IMR-90 (cell line): ENCODE results near the gene USP5. TPM values are rescaled to one million over a fixed set of nuclear protein-coding genes. Genes with fewer than 3 reads are reported as not detected.

Experiments used
- ATAC-seq: fragments of 200-7000 bp; cut with Tn5 transposase; 2 replicates; pipeline ENCODE4 v1.9.1; 2020; ENCODE audit warnings: low read depth, mild to moderate bottlenecking, moderate library complexity
- BruUV-seq: library from RNA; stranded (reverse); fragments of 400-500 nt; replicated peaks from 2 replicates; lab custom pipeline; 2021; lab: Mats Ljungman, UMichigan
- CTCF ChIA-PET: fragments of 300-600 bp; formaldehyde crosslinking; extraction: SDS; loops from one replicate; lab custom pipeline; 2021; ENCODE audit warnings: antibody characterized with exemption; lab: Yijun Ruan, JAX
- POLR2A ChIA-PET: fragments of 300-600 bp; sonication (Branson Sonifier 250); formaldehyde crosslinking; loops from one replicate; lab custom pipeline; 2022; ENCODE audit warnings: antibody characterized with exemption; ENCODE audit not compliant: unreplicated experiment; lab: Charles Lee
- DNase-seq: peaks from one replicate; pipeline ENCODE4 v3.0.0; 2013
- H2AFZ ChIP-seq: replicated peaks from 2 replicates; pipeline ENCODE3; 2013; ENCODE audit warnings: low read length, mild to moderate bottlenecking; ENCODE audit not compliant: poor library complexity
- H2AK5ac ChIP-seq: 2 replicates; pipeline ENCODE4 v1.6.1; 2013; ENCODE audit warnings: low read depth, low read length, inconsistent platforms
- H2AK9ac ChIP-seq: replicated peaks from 2 replicates; pipeline ENCODE3; 2013; ENCODE audit warnings: mild to moderate bottlenecking, low read depth, low read length, moderate library complexity; ENCODE audit not compliant: poor library complexity
- H2BK120ac ChIP-seq: 2 replicates; pipeline ENCODE4 v1.6.1; 2013; ENCODE audit warnings: low read depth, low read length, inconsistent platforms
- H2BK15ac ChIP-seq: 3 replicates; pipeline ENCODE4 v1.6.1; 2013; ENCODE audit warnings: low read depth, low read length, inconsistent platforms
- H2BK20ac ChIP-seq: 2 replicates; pipeline ENCODE4 v1.6.1; 2013; ENCODE audit warnings: low read depth, mild to moderate bottlenecking, inconsistent platforms, low read length, moderate library complexity
- H2BK5ac ChIP-seq: 2 replicates; pipeline ENCODE4 v1.6.1; 2013; ENCODE audit warnings: mild to moderate bottlenecking, low read depth, low read length, inconsistent platforms; ENCODE audit not compliant: poor library complexity, severe bottlenecking
- H3K14ac ChIP-seq: replicated peaks from 2 replicates; pipeline ENCODE4 v1.6.1; 2013; ENCODE audit warnings: low read depth, low read length, inconsistent platforms
- H3K18ac ChIP-seq: 2 replicates; pipeline ENCODE4 v1.6.1; 2013; ENCODE audit warnings: low read depth, low read length, control low read depth
- H3K23ac ChIP-seq: 2 replicates; pipeline ENCODE4 v1.6.1; 2013; ENCODE audit warnings: low read depth, low read length, inconsistent platforms
- H3K27ac ChIP-seq: 2 replicates; pipeline ENCODE4 v1.5.1; 2013; ENCODE audit warnings: mild to moderate bottlenecking, control low read depth, low read length; ENCODE audit not compliant: insufficient read depth
- H3K27me3 ChIP-seq: 2 replicates; pipeline ENCODE4 v1.6.1; 2013; ENCODE audit warnings: low read length; ENCODE audit not compliant: control insufficient read depth, insufficient read depth
- H3K36me3 ChIP-seq: 2 replicates; pipeline ENCODE4 v1.6.1; 2013; ENCODE audit warnings: low read length, mixed read lengths; ENCODE audit not compliant: control insufficient read depth, insufficient read depth
- H3K4ac ChIP-seq: 2 replicates; pipeline ENCODE4 v1.6.1; 2013; ENCODE audit warnings: low read depth, low read length, inconsistent platforms
- H3K4me1 ChIP-seq: 2 replicates; pipeline ENCODE4 v1.6.1; 2013; ENCODE audit warnings: low read length, mixed read lengths; ENCODE audit not compliant: control insufficient read depth, insufficient read depth
- H3K4me2 ChIP-seq: 2 replicates; pipeline ENCODE4 v1.6.1; 2013; ENCODE audit warnings: low read depth, mild to moderate bottlenecking, control low read depth, low read length, moderate library complexity
- H3K4me3 ChIP-seq: 2 replicates; pipeline ENCODE4 v1.5.1; 2013; ENCODE audit warnings: low read depth, mild to moderate bottlenecking, control low read depth, low read length, moderate library complexity; ENCODE audit not compliant: insufficient read depth
- H3K56ac ChIP-seq: 2 replicates; pipeline ENCODE4 v1.6.1; 2013; ENCODE audit warnings: low read length, inconsistent platforms; ENCODE audit not compliant: insufficient read depth; ENCODE audit errors: extremely low read depth
- H3K79me1 ChIP-seq, 2 experiments: 2 replicates each; pipeline ENCODE4 v1.6.1; 2013; ENCODE audit warnings: low read length in 2 of 2, inconsistent platforms in 1 of 2, low read depth in 1 of 2
- H3K9ac ChIP-seq: 2 replicates; pipeline ENCODE4 v1.6.1; 2013; ENCODE audit warnings: low read depth, low read length, control low read depth
- H3K9me1 ChIP-seq: 2 replicates; pipeline ENCODE4 v1.6.1; 2013; ENCODE audit warnings: low read length, inconsistent platforms; ENCODE audit not compliant: insufficient read depth
- H3K9me3 ChIP-seq: 2 replicates; pipeline ENCODE4 v1.6.1; 2013; ENCODE audit warnings: low read length; ENCODE audit not compliant: control insufficient read depth, insufficient read depth
- H4K20me1 ChIP-seq: 2 replicates; pipeline ENCODE4 v1.6.1; 2013; ENCODE audit warnings: low read length, inconsistent platforms; ENCODE audit not compliant: insufficient read depth
- H4K5ac ChIP-seq: 2 replicates; pipeline ENCODE4 v1.6.1; 2013; ENCODE audit warnings: mild to moderate bottlenecking, low read depth, low read length, control low read depth
- H4K8ac ChIP-seq, 2 experiments: 2 replicates each; pipeline ENCODE4 v1.6.1; 2013; ENCODE audit warnings: low read depth in 2 of 2, low read length in 2 of 2, control low read depth in 1 of 2, inconsistent platforms in 1 of 2
- H4K91ac ChIP-seq: 2 replicates; pipeline ENCODE4 v1.6.1; 2013; ENCODE audit warnings: low read depth, low read length, inconsistent platforms; ENCODE audit not compliant: insufficient read depth
- BHLHE40 ChIP-seq: fragments of 150-350 bp; IDR thresholded peaks from 2 replicates; pipeline ENCODE4 v1.6.1; 2016; ENCODE audit warnings: mild to moderate bottlenecking, low read depth, low read length
- CEBPB ChIP-seq: IDR thresholded peaks from 2 replicates; pipeline ENCODE4 v1.6.1; 2012; ENCODE audit warnings: low read depth, low read length, improper control_type of control experiment
- CHD1 ChIP-seq: IDR thresholded peaks from 2 replicates; pipeline ENCODE4 v1.6.1; 2012; ENCODE audit warnings: low read depth, low read length, improper control_type of control experiment
- CTCF ChIP-seq: conservative IDR thresholded peaks from 2 replicates; pipeline ENCODE4 v1.5.1; 2012; ENCODE audit warnings: mild to moderate bottlenecking, low read depth, low read length, improper control_type of control experiment
- ELK1 ChIP-seq: fragments of 150-350 bp; IDR thresholded peaks from 2 replicates; pipeline ENCODE4 v1.6.1; 2016; ENCODE audit warnings: low read depth, mild to moderate bottlenecking, low read length, moderate library complexity, borderline replicate concordance
- FOS ChIP-seq: fragments of 150-350 bp; IDR thresholded peaks from 2 replicates; pipeline ENCODE4 v1.6.1; 2016; ENCODE audit warnings: low read depth, low read length
- MAFK ChIP-seq: IDR thresholded peaks from 2 replicates; pipeline ENCODE4 v1.6.1; 2012; ENCODE audit warnings: low read depth, low read length, improper control_type of control experiment
- MAZ ChIP-seq: IDR thresholded peaks from 2 replicates; pipeline ENCODE4 v1.6.1; 2012; ENCODE audit warnings: low read depth, mild to moderate bottlenecking, low read length, improper control_type of control experiment, moderate library complexity, borderline replicate concordance
- MXI1 ChIP-seq: IDR thresholded peaks from 2 replicates; pipeline ENCODE4 v1.6.1; 2012; ENCODE audit warnings: low read depth, mild to moderate bottlenecking, low read length, moderate library complexity, borderline replicate concordance
- NFE2L2 ChIP-seq: fragments of 150-350 bp; IDR thresholded peaks from 2 replicates; pipeline ENCODE4 v1.6.1; 2016; ENCODE audit warnings: low read depth, mild to moderate bottlenecking, low read length
- POLR2A ChIP-seq: IDR thresholded peaks from 2 replicates; pipeline ENCODE4 v1.6.1; 2012; ENCODE audit warnings: mild to moderate bottlenecking, low read depth, low read length
- RAD21 ChIP-seq: IDR thresholded peaks from 2 replicates; pipeline ENCODE4 v1.6.1; 2012; ENCODE audit warnings: low read length, improper control_type of control experiment
- RCOR1 ChIP-seq: IDR thresholded peaks from 2 replicates; pipeline ENCODE4 v1.6.1; 2012; ENCODE audit warnings: mild to moderate bottlenecking, low read length, improper control_type of control experiment; ENCODE audit not compliant: insufficient replicate concordance
- SMC3 ChIP-seq: fragments of 150-350 bp; IDR thresholded peaks from 2 replicates; pipeline ENCODE4 v1.6.1; 2016; ENCODE audit warnings: low read depth, mild to moderate bottlenecking, antibody characterized with exemption, low read length, moderate library complexity
- USF2 ChIP-seq: fragments of 150-350 bp; IDR thresholded peaks from 2 replicates; pipeline ENCODE4 v1.6.1; 2017; ENCODE audit warnings: mild to moderate bottlenecking, antibody characterized with exemption, low read length, low read depth
- WGBS, 2 experiments: methylation state at CpG; one replicate each; pipeline versions ENCODE4 v1.1.5 to v1.1.7; 2013; ENCODE audit warnings: missing lambda C conversion rate in 2 of 2; ENCODE audit not compliant: insufficient read length in 1 of 2; ENCODE audit errors: extremely low coverage in 2 of 2; 5-methylcytosine and 5-hydroxymethylcytosine counted together
- dilution Hi-C: fragments of 300-500 bp; cut with HindIII; formaldehyde crosslinking; loops from one replicate; pipeline ENCODE4 v1.14.3; 2018; ENCODE audit warnings: low sequenced_read_pairs; ENCODE audit not compliant: unreplicated experiment
- in situ Hi-C: fragments of 300-500 bp; cut with MboI; formaldehyde crosslinking; loops from 3 replicates; pipeline ENCODE4 v1.14.3; 2019; ENCODE audit warnings: low sequenced_read_pairs, inconsistent platforms, mixed read lengths
- intact Hi-C: fragments of 100-400 bp; cut with micrococcal nuclease; formaldehyde crosslinking; loops from 2 replicates; pipeline ENCODE4 v1.10.0; 2022
- polyA plus RNA-seq, 3 experiments: library from polyadenylated mRNA; depleted of rRNA; stranded (reverse); fragments of >200 nt; gene quantifications; 2 replicates each; pipeline ENCODE4 v1.2.3, GENCODE V29; 2012; ENCODE audit warnings: low replicate concordance in 1 of 3
- total RNA-seq: library from RNA; depleted of rRNA; stranded (reverse); fragments of >200 nt; gene quantifications from 2 replicates; pipeline ENCODE4 v1.2.3, GENCODE V29; 2012

The USP5 gene
- total and polyA plus RNA-seq, 2 of the 4 experiments (the other 2 are of a cell fraction): 69.7 to 125 TPM

- in situ Hi-C loops (no loop called here), dilution Hi-C loops (no loop called here), intact Hi-C loops (no loop called here)
- Histone ChIP-seq H4K8ac (no peak overlapping the region), H2BK20ac (no peak overlapping the region), H3K9me3 (no peaks in the 10 kb centered on the region), H2BK5ac (no peak overlapping the region), H4K5ac (no peak overlapping the region), H3K56ac (no peak overlapping the region), H2AK9ac (no peak overlapping the region), H3K4me2 (no peak overlapping the region), H3K4ac (no peak overlapping the region), H3K4me1 (peaks cover 10% of the 10 kb centered on the region), H3K27ac (no peak overlapping the region), H3K23ac (no peak overlapping the region), H4K91ac (no peak overlapping the region), H3K79me1 (peaks cover 3 to 6% of the 10 kb centered on the region in 2 experiments; a peak in 2 of 4 replicates), H2BK15ac (no peak overlapping the region), H3K9me1 (peaks cover 4% of the 10 kb centered on the region; the same call in 1 of the 2 replicates), H2AK5ac (no peak overlapping the region), H3K18ac (no peak overlapping the region), H3K4me3 (no peak overlapping the region), H4K20me1 (no peaks in the 10 kb centered on the region), H3K27me3 (no peaks in the 10 kb centered on the region), H3K14ac (no peak overlapping the region), H2BK120ac (no peak overlapping the region), H2AFZ (no peak overlapping the region), H3K36me3 (no peaks in the 10 kb centered on the region; the same call in 1 of the 2 replicates), H3K9ac (no peak overlapping the region)
- DNase-seq: no peak
- CTCF ChIA-PET: interaction anchor here (1.8 kb wide), 1 partner anchor 19 kb away, joined by 5 read pairs; no protein-coding TSS in a partner anchor
- BruUV-seq: no TSS peak
- POLR2A ChIA-PET: no interaction called here
- 100% methylated on average over 1 of the region's 4 CpGs; no CpG with 5 or more reads in 1 of the 2 experiments for WGBS, 2 experiments
- no peak for ATAC-seq
- TF ChIP-seq USF2 (no peak), MAZ (no peak), MAFK (no peak), ELK1 (no peak), SMC3 (no peak), NFE2L2 (no peak), POLR2A (no peak), BHLHE40 (no peak), MXI1 (no peak), FOS (no peak), CEBPB (no peak), RCOR1 (no peak), RAD21 (no peak), CTCF (no peak), CHD1 (no peak)
These were observed 57.6 kb downstream of the USP5 start for GRCh38 chr12:6909421-6910145.
